Upper lobe of right lung (tissue), 1 donor: ENCODE results near the gene MXD4. TPM values are rescaled to one million over a fixed set of nuclear protein-coding genes. Genes with fewer than 3 reads are reported as not detected.

Experiments
- ATAC-seq: fragments of 200-7000 bp; cut with Tn5 transposase; one replicate; pipeline ENCODE4 v1.9.1; 2020; ENCODE audit warnings: mild to moderate bottlenecking, moderate library complexity
- DNase-seq: peaks from one replicate; pipeline ENCODE4 v3.0.0-alpha.2; 2020
- H3K27ac ChIP-seq: fragments of 200-600 bp; one replicate; pipeline ENCODE4 v1.8.0; 2022
- H3K27me3 ChIP-seq: fragments of 200-600 bp; one replicate; pipeline ENCODE4 v1.8.0; 2022; ENCODE audit warnings: mild to moderate bottlenecking
- H3K36me3 ChIP-seq: fragments of 200-600 bp; one replicate; pipeline ENCODE4 v1.8.0; 2022
- H3K4me1 ChIP-seq: fragments of 200-600 bp; one replicate; pipeline ENCODE4 v1.8.0; 2022
- H3K4me3 ChIP-seq: fragments of 200-600 bp; one replicate; pipeline ENCODE4 v1.8.0; 2022; ENCODE audit warnings: mild to moderate bottlenecking
- H3K9me3 ChIP-seq: fragments of 200-600 bp; one replicate; pipeline ENCODE4 v1.8.0; 2022
- intact Hi-C: fragments of 100-400 bp; cut with DNase I; formaldehyde crosslinking; loops from one replicate; pipeline ENCODE4 v1.11.0; 2022
- total RNA-seq: library from RNA; stranded (reverse); fragmentation: NEBNext Ultra II Directional; extraction: Animal tissue kit (Norgen Biotek cat#: 25700); gene quantifications from one replicate; pipeline ENCODE4 v1.2.1, GENCODE V29; 2021
- TF ChIP-seq, protein P1 (sequence below): fragments of 200-600 bp; IDR thresholded peaks from one replicate; pipeline ENCODE4 v1.8.0; 2022; ENCODE audit warnings: antibody characterized with exemption
- donor health status: DM: no; HTN: yes; CAD: no; lungs with severe emphysema.

Gene MXD4
- total RNA-seq, 1 donor from 2014 or later = 72.7 TPM

DNA sequence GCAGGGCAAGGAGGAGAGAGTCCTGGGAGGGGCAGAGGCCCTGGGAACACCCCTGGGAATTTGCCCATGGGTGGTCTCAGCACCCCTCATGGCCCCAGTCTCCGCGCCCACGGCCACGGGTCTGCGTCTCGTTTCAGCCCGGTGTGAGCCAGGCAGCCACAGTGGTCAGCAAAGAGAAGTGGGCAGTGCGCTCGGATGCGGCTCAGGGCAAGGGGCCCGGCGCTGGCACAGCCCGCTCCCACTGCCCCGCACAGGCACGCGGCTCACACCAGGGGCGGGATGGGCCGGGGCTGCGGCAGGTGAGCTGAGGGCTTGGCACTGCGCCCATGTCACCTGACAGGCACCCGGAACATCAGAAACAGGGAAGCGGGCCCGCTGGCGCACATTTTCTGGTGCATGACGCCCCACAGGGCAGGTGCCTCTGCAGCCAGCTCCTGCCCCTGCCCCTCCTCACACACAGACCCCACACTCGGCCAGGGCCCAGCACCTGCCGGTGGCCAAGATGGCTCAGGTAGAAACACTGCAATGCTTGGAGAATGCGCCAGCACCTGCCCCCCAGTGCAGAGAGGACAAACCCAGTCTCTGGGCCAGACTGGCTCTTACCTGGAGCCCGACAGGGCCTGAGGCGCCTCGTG is 41.9 kb upstream of the MXD4 start:
- Histone ChIP-seq H3K27me3 (no peaks in the 10 kb centered on the region), H3K27ac (no peak overlapping the region), H3K4me1 (no peaks in the 10 kb centered on the region), H3K36me3 (no peaks in the 10 kb centered on the region), H3K9me3 (no peaks in the 10 kb centered on the region), H3K4me3 (no peak overlapping the region)
- TF ChIP-seq, protein P1, sequence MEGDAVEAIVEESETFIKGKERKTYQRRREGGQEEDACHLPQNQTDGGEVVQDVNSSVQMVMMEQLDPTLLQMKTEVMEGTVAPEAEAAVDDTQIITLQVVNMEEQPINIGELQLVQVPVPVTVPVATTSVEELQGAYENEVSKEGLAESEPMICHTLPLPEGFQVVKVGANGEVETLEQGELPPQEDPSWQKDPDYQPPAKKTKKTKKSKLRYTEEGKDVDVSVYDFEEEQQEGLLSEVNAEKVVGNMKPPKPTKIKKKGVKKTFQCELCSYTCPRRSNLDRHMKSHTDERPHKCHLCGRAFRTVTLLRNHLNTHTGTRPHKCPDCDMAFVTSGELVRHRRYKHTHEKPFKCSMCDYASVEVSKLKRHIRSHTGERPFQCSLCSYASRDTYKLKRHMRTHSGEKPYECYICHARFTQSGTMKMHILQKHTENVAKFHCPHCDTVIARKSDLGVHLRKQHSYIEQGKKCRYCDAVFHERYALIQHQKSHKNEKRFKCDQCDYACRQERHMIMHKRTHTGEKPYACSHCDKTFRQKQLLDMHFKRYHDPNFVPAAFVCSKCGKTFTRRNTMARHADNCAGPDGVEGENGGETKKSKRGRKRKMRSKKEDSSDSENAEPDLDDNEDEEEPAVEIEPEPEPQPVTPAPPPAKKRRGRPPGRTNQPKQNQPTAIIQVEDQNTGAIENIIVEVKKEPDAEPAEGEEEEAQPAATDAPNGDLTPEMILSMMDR = no peak
- no peak for DNase-seq
- intact Hi-C loops = no loop called here
- ATAC-seq = peak; percentile 5

DNA sequence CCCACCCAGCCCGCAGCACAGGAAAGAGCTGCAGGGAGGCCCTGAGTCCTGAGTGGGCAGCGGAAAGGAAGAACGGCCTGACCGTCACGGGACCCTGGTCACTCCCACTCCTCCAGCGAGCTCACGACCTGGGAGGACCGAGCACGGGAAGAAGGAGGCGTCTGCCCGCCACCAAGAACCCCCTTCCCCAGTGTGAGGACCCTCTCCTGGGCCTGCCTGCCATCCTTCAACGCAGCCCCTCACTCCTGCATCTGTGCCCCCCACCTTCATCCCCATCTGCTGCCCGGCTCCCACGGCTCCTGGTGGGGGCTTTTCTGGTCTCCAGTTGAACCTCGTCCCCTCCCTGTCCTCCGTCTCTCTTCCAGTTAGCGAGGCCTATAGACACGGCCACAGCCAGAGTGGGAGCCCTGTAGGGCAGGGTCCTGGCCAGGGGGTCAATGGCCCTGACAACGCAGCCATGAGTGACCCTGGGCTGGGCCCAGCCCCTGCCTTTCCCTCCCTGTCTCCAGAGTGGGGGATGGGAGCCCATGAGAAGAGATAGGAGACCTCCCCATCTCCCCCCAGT is 41.3 kb upstream of the MXD4 start:
- intact Hi-C loops = no loop called here
- H3K36me3 ChIP-seq = no peaks in the 10 kb centered on the region
- no peak for ATAC-seq
- H3K4me1 ChIP-seq = no peaks in the 10 kb centered on the region
- TF ChIP-seq, protein P1 = no peak
- no peak overlapping the region for H3K27ac ChIP-seq
- H3K9me3 ChIP-seq = no peaks in the 10 kb centered on the region
- no peak overlapping the region for H3K4me3 ChIP-seq
- no peak for DNase-seq
- no peaks in the 10 kb centered on the region for H3K27me3 ChIP-seq

DNA sequence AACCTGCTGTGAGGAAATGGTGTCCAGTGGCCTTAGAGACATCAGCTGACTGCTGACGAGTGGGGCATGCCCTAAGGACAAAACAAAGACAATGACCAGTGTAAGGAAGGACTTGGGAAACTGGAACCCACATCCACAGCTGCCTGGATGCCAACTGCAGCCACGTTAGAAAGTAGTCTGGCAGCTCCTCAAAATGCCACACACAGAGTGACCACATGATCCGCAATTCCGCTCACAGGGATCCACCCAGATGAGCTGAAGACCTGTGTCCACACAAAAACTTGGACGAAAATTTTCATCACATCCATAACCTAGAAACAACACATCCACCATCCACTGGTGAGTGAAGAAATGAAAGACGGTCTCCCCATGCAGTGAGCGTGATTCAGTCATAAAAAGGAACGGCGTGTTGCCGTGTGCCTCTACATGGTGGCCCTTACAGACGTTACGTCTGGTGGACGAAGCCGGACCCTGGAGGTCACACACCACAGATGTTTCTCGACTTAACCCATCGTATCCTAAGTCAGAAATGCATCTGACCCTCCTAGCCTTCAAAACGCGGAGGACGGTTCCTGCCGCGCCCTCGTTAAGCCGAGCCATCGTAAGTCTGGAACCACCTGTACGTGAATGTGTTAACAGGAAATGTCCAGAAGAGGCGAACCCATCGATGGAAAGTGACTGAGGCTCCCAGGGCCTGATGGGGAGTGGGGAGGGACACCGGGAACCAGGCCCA is 40.6 kb upstream of the MXD4 start:
- intact Hi-C loops = no loop called here
- DNase-seq (no peak), ATAC-seq (no peak)
- no peaks in the 10 kb centered on the region for H3K27me3 ChIP-seq
- no peak overlapping the region for H3K4me3 ChIP-seq
- TF ChIP-seq, protein P1 = no peak
- H3K4me1 ChIP-seq = no peaks in the 10 kb centered on the region
- no peak overlapping the region for H3K27ac ChIP-seq
- no peaks in the 10 kb centered on the region for H3K36me3 ChIP-seq
- no peaks in the 10 kb centered on the region for H3K9me3 ChIP-seq

DNA sequence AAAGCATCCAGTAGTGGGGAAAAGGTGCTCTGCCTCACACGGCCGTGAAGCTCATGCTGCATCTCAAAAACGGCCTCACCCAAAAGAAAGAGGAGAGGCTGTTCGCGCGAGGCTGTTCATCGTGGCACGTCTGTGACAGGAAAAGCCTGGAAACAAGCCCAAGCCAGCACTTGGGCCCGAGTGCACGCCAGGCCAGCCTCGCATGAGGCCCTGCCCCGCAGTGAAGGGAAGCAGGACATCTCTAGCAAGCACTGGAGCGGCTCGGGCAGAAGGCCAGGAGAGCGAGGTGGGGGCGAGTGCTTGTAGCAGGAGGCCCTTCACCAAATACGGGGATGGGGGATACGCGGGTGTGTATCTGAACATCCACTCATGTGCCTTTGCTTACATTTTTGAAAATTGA is 39.9 kb upstream of the MXD4 start:
- ATAC-seq = no peak
- H3K27me3 ChIP-seq = no peaks in the 10 kb centered on the region
- no peaks in the 10 kb centered on the region for H3K36me3 ChIP-seq
- no peak overlapping the region for H3K27ac ChIP-seq
- no peaks in the 10 kb centered on the region for H3K4me1 ChIP-seq
- no peaks in the 10 kb centered on the region for H3K9me3 ChIP-seq
- TF ChIP-seq, protein P1 = no peak
- no peak for DNase-seq
- H3K4me3 ChIP-seq = no peak overlapping the region
- intact Hi-C loops = no loop called here

DNA sequence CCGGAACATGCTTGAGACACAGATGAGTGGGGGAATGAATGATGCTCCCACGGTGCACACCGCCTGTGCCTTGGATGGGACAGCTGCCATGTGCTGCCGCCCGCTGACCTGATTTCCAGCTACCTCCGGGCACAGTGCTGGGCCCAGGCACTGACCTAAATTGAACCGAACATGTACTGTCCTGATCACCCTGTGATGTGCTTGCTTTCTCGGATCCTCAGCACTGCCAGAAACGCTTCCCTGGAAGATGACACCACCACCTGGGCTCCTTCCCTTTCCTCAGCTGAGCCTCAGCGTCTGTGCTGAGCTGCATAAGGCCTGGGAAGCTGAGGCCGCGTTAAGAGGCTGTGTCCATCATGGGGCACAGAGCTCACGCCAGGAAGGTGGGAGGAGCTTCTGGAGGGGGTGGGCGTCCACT is 39.3 kb upstream of the MXD4 start:
- TF ChIP-seq, protein P1 = no peak
- no peaks in the 10 kb centered on the region for H3K9me3 ChIP-seq
- H3K36me3 ChIP-seq = no peaks in the 10 kb centered on the region
- intact Hi-C loops = no loop called here
- ATAC-seq (no peak), DNase-seq (no peak)
- H3K27ac ChIP-seq = no peak overlapping the region
- no peak overlapping the region for H3K4me3 ChIP-seq
- H3K27me3 ChIP-seq = no peaks in the 10 kb centered on the region
- no peaks in the 10 kb centered on the region for H3K4me1 ChIP-seq
